ENCODE measurements around the gene VAV3.

- TF ChIP-seq CTCF (IDR thresholded peaks at IDR 0.05) (no peak), POLR2AphosphoS5 (IDR thresholded peaks at IDR 0.05) (no peak), EP300 (IDR thresholded peaks at IDR 0.05) (no peak), POLR2A (IDR thresholded peaks at IDR 0.05) (no peak)
Observed at GRCh38 chr1:107532318-107532717, 432.7 kb downstream of the VAV3 start.
